C1 segment of cervical spinal cord (tissue), 14 donors: Measurements from ENCODE around the gene QARS1.
A peak's percentile ranks its signal among the peaks of the same experiment; 100 is the strongest.

Experiments used
- DNase-seq, 14 donors: peaks; one replicate each; lab custom pipeline; 2025; lab: John Stamatoyannopoulos, UW

The QARS1 gene

DNA sequence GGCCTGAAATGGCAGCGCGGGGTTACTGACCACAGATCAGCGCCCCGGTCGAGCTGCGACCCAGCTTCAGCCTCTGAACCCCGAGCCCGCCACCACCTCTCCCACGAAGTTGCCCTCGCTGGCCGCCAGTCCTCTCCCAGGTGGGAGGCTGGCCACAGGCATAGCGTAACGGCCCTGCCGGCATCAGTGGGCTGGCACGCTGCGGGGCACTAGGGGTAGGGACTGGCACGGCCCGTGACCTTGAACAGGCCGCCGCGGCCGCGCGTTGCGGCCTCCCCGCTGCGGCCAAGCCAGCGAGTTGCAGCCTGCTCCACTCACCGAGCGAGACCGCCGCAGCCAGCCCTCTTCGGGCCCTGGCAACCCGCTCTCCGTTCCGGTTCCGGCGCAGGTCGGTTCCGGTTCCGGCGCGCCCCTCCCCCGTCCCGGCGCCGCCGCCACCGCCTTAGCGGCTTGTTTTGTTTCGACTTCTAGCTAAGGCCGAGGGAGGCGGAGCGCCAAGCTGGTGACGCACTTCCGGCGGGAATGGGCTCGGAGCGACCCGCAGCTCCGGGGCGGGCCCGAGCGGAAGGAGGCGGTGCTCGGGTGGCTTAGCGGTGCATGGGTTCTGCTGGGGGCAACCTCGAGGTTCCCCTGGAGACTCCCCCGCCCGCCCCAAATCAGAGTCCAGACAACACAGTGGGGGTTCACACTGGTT lies 16.0 kb upstream of the QARS1 start, which contains the start of gene USP19:
Gene USP19, minus strand, starts transcription at position 386 of the 694 bp plus-strand sequence. CDS start 1,678 bp downstream, outside the sequence.
- DNase-seq, result peak; percentile 39 to 96 (median 88)

DNA sequence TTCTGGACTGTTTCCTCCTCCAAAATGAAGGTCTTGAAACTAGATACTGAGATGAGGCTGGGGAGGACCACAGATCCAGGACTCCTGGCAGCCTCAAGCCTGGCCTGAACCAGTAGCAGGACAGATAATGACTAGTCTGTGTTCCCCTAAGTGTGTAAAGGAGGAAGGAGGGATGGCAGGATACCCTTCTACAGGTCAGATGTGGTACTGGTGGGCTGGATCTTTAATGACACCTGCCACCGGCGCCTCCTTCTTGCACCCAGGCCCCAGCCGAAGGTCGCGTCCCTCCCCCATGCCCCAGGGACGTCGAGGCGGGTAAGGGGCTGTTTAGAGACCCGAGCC lies 15.5 kb upstream of the QARS1 start:
- DNase-seq, result no peak

DNA sequence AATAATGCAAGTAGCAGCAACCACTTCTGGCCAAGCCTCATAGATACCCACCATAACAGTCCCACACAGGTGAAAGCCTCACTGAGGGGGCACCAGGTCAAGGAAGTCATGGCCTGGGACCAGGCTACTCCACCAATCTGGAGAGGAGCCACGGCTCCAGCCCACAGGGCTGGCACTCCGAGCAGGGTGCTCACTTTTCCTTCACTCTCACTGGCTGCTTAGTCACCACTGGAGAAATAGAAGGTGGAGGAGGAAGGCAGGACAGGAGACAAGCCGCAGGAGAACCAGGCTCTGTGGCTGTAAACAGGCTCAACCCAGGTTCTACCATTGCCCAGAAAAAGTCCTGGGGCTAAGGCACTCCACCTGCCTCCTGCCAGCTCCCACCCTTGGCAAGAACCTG lies 14.9 kb upstream of the QARS1 start:
- DNase-seq, result no peak

DNA sequence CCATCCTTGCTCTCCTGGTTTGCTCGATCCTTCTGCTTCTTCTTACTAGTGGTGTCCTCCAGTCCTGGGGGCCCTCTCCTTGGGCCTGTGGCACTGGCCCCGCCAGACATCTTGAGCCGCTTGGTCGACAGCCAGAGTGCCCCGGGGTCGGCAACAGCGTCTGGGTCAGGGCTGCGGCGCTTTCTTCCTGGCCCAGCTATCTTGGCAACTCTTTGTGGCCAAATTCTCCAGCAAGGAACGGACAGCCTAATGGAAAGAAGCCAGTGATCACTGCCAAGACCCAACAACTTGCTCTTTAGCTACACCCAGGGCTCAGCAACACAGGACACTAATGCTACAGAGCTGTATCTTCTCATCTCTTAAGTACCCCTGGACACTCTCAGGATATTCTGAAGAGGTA lies 14.5 kb upstream of the QARS1 start:
- no peak for DNase-seq

DNA sequence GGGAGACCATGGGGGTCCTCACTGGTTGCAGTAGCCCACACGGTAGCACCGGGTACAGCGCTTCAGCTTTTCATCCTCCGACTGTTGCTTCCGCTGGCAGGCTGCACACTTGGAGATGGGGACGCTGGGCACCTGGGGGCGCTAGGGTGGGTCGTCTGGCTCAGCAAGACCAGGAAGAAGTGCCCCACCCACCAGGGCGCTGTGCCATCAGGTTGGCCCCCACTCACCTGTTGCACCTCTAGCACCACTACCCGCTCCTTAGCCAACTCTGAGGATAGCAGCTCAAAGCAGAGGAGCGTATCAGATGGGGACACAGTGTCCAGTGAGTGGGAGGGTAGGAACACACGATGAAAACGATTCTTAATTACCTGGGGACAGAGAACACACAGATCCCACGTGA lies 7.7 kb upstream of the QARS1 start:
- DNase-seq, result no peak

DNA sequence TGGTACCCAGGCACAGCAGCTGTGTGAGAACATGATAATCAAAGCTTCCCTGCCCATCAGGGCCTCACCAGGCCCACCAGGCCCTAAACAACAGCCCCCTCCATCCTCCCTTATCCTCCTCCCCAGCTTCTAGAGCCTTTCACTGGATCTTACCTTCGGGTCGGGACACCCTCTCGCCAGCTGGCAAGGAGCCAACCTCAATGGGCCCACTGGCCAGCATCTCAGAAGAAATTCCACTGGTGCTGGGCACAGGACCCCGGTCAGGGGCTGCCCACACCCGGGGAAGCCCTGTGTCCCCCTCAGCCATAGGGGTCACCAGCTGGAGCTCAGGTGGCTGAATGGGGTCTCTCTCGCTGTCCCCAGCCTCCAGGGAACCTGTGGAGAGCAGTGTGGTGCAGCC lies 6.8 kb upstream of the QARS1 start:
- no peak for DNase-seq

DNA sequence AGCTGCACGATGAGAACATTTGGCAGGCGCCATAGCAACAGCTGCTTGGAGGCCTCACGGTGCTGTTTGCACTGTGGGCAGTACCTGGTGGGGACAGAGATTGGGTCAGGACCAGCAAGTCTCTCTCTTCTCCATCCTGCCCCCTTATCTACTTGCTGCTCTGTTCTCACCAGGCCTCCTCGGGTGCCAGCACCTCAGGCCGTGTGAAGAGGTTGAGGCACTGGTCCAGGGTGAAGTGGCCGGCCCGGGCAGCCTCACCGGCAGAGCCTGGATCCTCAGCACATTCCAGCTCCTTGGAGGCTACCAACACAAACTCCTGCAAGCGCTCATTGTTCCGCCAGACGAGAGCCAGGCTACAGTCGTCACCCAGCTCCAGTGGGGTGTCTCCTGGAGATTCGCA lies 6.2 kb upstream of the QARS1 start:
- no peak for DNase-seq

DNA sequence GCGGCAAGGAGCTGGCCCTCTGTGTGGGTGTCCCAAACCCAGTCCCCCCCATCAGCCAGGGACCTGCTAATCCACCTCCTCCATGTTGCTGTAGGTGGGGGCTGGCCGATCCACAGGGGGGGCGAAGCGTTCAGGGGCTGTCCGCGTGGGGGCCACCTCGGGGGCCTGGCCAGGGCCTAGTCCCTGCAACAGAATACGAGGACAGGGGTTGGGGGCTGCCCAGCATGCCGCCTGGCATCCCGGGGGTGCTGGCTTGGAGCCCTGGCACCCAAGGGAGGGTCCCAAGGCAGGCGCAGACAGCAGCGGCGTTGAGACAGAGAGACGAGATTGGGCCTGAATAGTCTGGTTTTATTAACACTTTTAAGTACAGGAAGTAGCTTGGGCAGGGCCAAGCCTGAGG lies 3.8 kb upstream of the QARS1 start:
- DNase-seq, result no peak

DNA sequence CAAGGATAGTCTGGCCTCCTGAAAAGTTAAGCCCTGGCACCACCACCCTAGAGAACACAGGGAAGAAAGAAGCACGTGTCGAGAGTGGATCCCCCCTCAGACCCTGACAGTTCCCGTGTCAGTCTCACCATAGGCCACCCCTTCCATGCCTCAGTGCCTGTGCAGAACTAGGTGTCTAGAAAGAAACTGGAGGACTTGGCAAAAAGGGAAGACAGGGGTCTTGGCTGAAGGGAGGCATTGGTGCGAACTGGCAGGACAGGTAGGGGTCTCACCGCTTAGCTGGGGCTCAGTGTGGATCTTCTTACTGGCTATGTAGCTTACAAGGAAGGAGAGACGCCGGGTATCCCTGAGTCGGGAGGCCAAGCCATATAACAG lies 518 bp downstream of the QARS1 start:
- no peak for DNase-seq

DNA sequence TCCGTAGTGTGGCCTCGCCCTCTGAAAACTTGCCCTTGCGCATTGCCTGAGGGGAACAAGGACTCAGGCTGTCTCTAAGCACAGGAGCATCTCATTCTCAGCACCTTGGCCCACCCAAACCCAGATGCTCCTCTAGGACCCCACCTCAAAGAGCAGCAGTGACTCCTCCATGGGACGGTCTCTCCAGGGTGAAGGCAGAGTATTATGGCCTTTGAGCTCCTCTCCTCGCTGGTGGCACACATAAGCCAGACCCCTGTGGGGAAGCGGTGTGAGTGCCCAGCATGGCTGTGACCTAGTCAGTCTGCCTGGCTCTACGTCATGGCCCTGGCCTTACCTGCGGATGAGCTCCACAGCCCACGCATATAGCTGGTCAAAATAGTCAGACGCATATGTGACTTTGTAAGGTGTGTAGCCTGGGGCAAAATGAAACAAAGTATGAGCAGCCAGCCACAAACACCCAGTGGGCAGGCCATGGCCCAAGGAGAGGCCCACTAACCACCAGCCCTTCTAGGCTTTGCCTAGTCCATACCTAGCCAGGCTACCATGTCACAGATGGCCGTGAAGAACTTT lies 4.4 kb downstream of the QARS1 start:
- DNase-seq, result no peak

DNA sequence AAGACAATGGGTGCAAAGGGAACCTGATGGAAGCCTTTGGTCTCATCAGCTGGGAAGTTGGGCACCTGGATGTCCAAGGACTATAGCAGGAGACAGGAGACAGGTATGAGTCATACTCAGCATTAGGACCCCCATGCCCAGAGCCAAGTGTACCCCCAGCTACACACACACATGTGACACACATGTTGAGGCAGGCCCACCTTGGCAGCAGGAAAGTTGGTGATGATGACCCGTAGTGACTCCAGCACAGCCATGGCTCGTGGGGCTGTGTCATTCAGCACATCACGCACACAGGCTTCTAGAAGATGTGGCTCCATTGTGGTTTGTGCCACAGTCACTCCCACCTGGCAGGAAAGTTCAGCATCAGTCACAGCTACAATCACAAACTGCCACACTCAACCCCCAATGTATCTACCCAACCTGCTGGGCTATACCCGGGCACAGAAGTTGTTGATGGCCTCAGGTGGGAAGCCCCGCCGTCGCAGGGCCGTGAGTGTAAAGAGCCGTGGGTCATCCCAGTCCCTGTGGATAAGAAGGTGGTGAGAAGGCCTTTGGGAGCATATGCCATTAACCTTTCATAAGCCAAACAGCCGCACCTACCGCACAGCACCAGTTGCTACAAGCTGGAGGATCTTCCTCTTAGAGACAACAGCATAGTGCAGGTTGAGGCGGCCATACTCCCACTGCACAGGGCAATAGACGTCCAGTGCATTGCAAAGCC lies 5.5 kb downstream of the QARS1 start:
- no peak for DNase-seq

DNA sequence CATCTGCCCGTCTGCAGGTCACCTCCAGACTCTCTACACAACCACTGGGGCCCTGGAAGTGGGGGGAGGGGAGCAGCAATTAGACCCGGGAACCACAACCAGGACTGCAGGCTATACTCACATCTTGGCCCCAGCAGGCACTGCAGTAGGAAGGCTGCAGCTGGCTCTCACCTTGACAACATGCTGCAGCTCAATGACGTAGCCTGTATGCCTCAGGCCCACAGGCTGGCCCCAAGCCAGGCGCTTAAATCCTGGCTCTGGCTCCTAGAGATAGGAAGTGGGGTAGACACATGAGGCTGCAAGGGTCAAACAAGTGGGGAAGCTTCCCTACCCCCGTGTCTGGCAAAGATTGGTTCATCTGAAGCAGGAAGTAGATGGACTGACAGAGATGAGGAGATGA lies 6.1 kb downstream of the QARS1 start:
- DNase-seq, result no peak

DNA sequence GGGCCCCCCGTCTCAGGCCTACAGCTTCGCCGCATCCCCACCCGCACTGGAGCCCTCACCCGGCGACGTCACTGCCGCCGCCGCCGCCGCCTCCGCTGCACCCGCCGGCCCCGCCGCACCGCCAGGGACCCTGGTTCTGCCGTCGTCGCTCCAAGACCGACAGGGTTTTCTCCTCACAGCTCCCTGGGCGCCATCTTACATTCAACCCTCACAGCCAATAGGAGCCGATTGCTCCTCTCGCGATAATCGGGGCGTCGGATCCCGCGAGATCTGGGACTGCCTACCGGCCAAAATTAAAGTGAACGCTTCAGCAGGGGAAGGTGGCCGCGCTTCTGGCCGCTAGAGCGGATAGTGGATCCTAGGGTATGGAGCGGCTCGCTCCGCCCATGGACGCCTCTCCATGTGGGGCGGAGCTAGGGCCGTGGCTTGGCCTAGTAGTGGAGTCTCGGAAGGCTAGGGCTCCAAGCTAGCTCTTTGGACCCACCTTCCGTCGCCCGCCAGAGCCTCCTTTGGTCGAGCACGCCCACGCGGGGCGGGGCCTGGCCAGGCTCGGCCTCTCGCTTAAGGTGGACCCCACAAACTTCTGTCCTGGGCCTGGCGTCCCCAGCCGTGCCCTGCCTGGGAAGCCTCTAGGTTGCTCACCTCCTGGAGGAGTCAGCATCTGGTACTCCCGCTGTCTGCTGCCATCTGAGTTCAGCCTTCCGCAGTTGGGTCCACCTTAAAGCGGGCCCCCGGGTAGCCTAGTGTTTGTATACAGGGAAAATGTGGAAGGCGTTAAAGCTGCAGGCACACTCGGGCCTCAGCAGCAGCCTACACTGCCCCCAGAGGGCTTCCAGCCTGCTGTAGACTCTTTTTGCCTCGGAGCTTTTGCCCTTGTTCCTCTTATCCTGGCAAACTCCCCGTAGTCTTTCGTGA lies 10.4 kb downstream of the QARS1 start, which contains the start of gene QRICH1:
Gene QRICH1, minus strand, starts transcription at position 219 of the 915 bp plus-strand sequence. CDS start 17,054 bp downstream, outside the sequence.
- peak; percentile 91 to 100 (median 99) for DNase-seq

DNA sequence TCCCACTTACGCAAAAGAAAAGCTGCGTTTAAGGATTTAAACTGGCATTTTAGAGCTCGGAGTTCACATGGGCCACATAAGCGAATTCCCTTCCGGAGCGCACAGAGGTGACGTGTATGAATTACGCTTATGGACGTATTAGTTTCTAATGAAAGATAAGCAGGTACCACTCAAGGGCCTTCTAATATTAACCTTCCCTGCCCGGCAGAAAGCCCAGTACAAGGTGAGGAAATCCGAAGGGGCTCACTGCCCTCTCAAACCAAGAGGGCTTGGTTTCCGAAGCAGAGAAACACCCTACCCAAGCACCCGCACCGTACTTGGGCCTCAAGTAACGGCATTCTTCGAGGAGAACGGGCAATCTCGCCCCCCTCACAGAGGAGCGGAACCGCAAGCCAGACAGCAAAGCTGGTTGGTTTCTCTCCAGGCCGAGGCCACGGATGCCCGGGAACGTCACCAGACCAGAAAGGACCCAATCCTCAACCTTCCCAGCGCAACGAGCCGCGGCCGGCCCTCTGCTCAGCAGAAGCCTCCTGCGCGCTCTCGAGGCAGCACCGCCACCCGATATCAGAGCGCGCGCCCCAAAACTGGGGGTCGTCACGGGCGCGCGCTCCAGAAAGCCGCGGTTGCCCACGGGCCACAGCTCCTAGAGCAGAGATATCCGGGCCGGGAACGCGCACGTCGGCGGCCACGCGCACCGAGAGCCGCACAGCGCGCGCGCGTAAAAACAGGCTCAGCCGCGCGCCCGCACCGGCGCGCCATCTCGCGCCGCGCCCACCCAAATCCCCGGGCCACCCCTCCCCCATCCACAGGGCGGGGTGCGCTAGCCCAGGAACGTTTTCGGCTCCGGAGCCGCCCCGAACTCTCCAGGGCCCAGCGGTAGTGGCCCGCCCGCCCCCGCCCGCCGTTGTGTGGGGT lies 11.4 kb downstream of the QARS1 start:
- peak; percentile 20 to 88 (median 78) for DNase-seq

DNA sequence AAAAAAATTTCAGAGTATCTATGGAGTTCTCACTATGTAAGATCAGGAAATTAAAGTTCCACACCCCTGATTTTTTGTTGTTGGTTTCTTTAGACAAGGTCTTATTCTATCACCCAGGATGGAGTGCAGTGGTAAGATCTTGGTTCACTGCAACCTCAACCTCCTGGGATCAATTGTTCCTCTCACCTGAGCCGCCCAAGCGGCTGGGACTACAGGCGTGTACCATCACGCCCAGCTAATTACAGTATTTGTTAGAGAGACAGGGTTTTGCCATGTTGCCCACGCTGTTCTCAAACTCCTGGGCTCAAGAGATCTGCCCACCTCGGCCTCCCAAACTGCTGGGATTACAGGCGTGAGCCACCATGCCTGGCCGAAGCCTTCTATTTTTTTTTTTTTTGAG lies 23.1 kb downstream of the QARS1 start:
- DNase-seq, result no peak

DNA sequence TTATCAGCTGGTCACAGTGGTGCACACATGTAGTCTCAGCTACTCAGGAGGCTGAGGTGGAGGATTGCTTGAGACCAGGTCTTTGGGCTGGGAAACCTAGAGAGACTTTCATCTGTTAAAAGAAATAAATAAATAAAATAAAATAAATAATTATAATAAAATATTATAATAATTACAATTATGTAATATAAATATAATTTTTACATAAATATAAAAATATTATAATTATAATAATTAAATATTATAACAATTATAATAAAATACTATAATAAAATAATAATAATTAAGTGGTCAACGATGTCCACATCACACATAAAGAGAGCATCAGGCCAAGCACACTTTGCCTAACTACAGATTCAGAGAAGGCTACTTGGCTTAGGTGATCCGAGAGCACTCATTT lies 25.3 kb downstream of the QARS1 start:
- no peak for DNase-seq

DNA sequence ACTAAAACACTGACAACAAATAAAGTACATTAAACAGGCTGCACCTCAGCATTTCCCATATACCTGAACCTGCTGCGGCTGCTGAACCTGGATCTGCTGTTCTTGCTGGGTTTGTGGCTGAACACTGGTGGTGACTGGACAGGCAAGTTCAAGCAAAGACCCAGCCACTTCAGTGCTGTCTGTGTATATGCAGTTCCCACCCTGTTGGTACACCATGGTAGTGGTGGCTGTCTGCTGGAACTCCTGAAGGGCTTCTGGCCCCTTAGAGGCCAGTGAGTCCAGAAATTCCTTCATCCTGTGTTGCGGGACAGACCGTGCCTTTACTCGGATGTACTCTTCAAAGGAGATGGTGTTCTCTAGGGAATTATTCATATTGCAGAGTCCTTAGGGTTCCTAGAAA lies 27.9 kb downstream of the QARS1 start:
- no peak for DNase-seq

DNA sequence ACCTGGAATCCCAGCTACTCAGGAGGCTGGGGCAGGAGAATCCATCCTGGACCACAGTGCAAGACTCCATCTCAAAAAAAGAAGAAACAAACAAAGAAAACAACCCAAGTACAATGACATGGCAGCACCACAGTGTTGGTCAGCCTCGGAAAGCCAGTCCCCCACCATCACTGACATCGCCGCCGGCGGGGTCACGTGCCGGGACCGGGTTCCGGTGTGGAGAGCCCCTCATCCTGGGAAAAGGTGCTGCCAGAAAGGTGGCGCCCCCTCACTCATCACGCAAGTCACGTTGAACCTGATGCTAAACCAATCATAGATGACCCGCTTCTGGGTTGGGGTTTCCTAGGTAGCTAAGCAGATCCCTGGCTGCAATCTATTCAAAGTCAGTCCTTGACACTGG lies 28.4 kb downstream of the QARS1 start:
- DNase-seq, result no peak

DNA sequence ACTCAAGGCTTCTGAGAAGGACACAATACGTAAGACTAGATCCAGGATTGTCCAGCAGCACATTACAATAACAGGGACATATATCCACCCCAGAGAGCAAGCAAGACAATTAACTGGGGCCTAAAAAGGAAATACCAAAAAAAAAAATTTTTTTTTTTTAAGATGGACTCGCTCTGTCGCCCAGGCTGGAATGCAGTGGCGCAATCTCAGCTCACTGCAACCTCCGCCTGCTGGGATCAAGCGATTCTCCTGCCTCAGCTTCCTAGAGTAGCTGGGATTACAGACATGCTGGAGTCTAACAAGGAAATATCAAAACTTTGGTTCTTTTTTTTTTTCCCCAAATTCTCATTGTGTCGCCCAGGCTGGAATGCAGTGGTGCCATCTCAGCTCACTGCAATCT lies 46.5 kb downstream of the QARS1 start:
- no peak for DNase-seq

DNA sequence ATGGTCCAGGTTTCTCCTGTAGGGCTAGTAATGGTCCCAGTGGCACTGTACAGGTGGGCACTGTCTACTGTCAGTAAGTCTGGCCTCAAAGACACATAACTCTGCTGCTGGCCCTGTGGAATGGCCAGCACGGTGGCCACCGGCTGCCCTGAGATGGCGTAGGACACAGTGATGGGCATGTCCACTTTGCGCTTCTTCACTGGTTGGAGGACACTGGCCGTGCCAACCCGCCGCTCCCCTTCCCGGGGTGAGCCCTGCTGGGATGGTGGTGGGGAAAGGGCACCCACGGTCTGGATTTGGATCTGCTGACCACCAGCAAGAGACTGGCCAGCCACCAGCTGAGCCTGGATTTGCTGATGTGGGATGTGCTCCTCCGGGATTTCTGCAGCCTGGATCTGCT lies 47.3 kb downstream of the QARS1 start:
- no peak for DNase-seq

DNA sequence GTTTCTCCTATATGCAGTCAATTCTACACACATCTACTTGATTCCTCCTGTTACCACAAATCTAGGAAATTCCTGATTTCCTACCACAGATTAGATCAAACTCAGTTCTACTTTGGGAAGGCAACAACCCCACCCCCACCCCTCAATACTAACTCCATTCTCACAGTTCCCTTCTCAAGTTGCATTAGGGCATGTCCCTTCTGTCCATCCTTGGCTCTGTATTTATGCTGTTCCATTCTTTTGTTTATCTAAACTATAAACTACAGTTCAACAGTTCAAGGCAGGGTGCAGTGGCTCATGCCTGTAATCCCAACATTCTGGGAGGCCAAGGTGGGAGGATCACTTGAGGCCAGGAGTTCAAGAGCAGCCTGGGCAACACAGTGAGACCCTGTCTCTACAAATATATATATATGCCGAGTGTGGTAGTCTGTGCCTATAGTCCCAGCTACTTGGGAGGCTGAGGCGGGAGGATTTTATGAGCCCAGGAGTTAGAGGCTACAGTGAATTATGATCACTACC lies 50.2 kb downstream of the QARS1 start:
- no peak for DNase-seq
